Measurements from ENCODE around the gene AAMP. TPM values are rescaled to one million over a fixed set of nuclear protein-coding genes. Genes with fewer than 3 reads are reported as not detected.
A peak's percentile ranks its signal among the peaks of the same experiment; 100 is the strongest.

Gene AAMP
- total RNA-seq, 1 donor from 2014 or later, result 89.7 TPM

DNA sequence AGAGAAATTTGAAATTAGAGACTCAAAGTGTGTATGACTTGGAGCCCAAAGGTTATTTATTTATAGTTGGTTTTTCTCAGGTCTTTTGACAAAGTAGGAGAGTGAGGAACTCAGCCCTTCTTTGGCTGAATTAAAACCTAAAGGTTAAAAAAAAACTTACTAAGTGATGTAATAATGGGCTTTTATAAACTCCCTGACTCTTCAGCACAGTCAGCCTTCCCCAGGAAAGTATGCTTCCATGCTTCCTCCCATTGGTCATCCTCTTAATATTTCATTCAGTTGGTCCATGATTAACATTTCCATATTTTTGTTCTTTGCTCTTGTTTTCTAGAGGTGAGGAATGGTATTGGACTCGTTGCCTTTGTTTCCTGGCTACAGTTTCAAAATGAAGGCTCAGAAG, 45.8 kb downstream of the AAMP start:
- DNase-seq (ENCODE audit: low spot score), result no peak

DNA sequence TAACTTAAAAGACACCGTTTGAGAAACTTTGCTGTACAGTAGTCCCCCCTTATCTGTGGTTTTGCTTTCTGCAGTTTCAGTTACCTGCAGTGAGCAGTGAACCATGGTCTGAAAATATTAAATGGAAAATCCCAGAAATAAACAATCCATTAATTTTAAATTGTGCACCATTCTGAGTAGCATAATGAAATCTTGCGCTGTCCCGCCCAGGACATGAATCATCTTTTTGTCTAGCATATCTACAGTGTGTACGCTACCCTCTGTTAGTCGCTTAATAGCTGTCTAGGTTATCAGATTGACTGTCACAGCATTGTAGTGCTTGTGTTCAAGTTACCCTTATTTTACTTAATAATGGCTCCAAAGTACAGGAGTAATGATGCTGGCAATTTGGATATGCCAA, 46.9 kb downstream of the AAMP start:
- DNase-seq (ENCODE audit: low spot score), result no peak

GRCh38 chr2:218221000-218221399, 48.9 kb downstream of the AAMP start:
- no peak for DNase-seq (ENCODE audit: low spot score)

DNA sequence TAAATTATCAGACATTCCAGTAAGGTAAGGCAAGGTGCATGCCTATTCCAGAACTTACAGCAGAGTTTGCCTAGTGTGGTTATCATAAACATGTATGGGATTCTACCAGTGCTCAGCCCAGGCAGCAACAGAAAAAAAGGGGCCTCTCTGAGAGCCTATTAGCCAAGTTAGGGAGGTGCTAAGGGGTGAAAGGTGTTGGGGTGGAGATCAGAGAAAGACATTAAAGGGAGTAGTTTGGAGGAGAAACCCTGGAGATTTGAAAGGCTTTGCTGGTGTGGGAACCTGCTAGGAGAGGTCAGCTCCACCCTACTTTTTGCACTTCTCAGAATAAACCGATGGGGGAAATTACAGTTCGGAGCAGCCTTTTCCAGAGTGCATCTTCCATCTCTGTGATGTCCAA, 50.0 kb downstream of the AAMP start:
- no peak for DNase-seq (ENCODE audit: low spot score)

DNA sequence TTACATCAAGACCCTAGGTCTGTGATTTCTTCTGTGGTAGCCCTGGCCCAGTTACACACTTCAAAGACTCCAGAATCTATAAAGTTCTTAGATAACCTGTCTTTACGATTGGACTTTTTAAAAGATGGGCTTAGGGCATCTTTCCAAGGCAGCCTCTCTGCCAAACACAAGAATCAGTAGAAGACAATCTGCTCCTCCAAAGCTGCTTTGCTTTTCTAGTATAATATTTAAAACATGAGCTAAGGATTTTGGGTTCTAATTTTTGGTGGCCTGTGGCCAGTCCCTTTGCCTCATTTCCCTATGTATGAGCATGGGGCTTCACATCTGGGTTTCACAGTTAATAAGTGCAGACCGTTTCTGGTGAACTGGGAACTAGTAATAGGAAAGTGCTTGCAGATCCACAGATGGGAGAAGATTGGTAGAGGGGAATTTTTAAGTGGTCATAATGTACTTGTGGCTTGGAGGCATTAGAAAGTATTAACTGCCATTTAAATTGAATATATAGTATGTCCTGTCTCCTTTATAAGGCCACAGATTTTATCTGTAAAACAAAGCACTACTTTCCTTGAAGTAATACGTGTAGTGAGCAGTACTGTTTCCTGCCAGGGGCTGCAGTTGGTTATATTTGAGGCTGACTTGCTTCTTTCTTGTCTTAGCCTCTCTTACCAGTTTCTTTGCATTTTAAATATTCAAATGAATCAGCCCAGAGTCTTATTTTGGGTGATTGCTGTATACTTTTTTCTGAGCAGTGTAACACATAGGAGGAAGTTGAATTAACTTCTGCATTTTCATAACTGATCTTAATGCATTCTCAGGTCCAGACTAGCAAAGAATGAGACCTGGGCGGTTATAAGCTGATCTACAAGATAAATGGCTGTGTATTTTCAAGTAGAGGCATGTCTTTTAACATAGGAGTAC, 51.4 kb downstream of the AAMP start:
- no peak for DNase-seq (ENCODE audit: low spot score)

GRCh38 chr2:218217360-218218267, 52.3 kb downstream of the AAMP start:
- peak; percentile 93 for DNase-seq (ENCODE audit: low spot score)

- peak; percentile 99 for DNase-seq (ENCODE audit: low spot score)
These were observed 53.1 kb downstream of the AAMP start, which contains the start of gene ARPC2 for GRCh38 chr2:218216674-218217359. Gene ARPC2, plus strand, starts transcription at chr2:218217189. Its CDS starts 282 bp downstream, at chr2:218217471.

GRCh38 chr2:218216336-218216673, 53.6 kb downstream of the AAMP start:
- no peak for DNase-seq (ENCODE audit: low spot score)

Small RNAs within 50 kb of the gene (microRNA-seq; reads per million reads assigned to microRNA genes)
- 5.8 reads per million for gene MIR6513 (ENCODE audit: borderline number of aligned reads)

Other genes with a start within 250 kb of the AAMP start
- gene RUFY4, start 200.9 kb downstream of the AAMP start, total RNA-seq, result 0.42 TPM
- gene CXCR2, start 144.1 kb downstream of the AAMP start, total RNA-seq, result 9.9 TPM
- 7.2 TPM for gene CXCR1, start 103.2 kb downstream of the AAMP start, total RNA-seq
- 323 TPM for gene ARPC2, start 52.9 kb downstream of the AAMP start, total RNA-seq
- 34.8 TPM for gene GPBAR1, start 9.1 kb downstream of the AAMP start, total RNA-seq
- 51.5 TPM for gene PNKD, start 382 bp upstream of the AAMP start, total RNA-seq
- gene TMBIM1, start 22.4 kb upstream of the AAMP start, total RNA-seq, result 516 TPM
- gene CATIP, start 86.7 kb upstream of the AAMP start, total RNA-seq, result not detected
- 122 TPM for gene SLC11A1, start 112.1 kb upstream of the AAMP start, total RNA-seq
- 123 TPM for gene CTDSP1, start 129.7 kb upstream of the AAMP start, total RNA-seq
- gene VIL1, start 149.0 kb upstream of the AAMP start, total RNA-seq, result 0.55 TPM

All from mesenteric fat pad (tissue), 1 donor.